H1 (cell line): ENCODE measurements around the gene GRIP2. TPM values are rescaled to one million over a fixed set of nuclear protein-coding genes. Genes with fewer than 3 reads are reported as not detected.

ENCODE experiments used
- ASH2L ChIP-seq: fragments of 200-600, 300-600 bp; sonication (generic); IDR thresholded peaks from one replicate; pipeline ENCODE4 v1.7.1; 2017; ENCODE audit warnings: low read length
- CTCF ChIP-seq, 3 experiments: IDR thresholded peaks; 1 replicate in 2 of 3; 2 replicates in 1 of 3; pipeline versions ENCODE4 v1.5.1 to v1.6.1; 2011; ENCODE audit warnings: low read length in 3 of 3, mild to moderate bottlenecking in 3 of 3, inconsistent platforms in 2 of 3, low read depth in 1 of 3, moderate library complexity in 1 of 3; ENCODE audit not compliant: insufficient read depth in 1 of 3; ENCODE audit errors: control extremely low read depth in 1 of 3
- EGR1 ChIP-seq: IDR thresholded peaks from 2 replicates; pipeline ENCODE4 v1.6.1; 2011; ENCODE audit warnings: low read depth, low read length, borderline replicate concordance
- EZH2 ChIP-seq: fragments of 200-600 bp; sonication (generic); IDR thresholded peaks from 2 replicates; pipeline ENCODE4 v1.7.1; 2012; ENCODE audit warnings: low read depth, mild to moderate bottlenecking, moderate library complexity, low read length, inconsistent platforms; ENCODE audit not compliant: severe bottlenecking
- NRF1 ChIP-seq: IDR thresholded peaks from 2 replicates; pipeline ENCODE4 v1.6.1; 2011; ENCODE audit warnings: mild to moderate bottlenecking, low read depth, low read length, improper control_type of control experiment
- SAP30 ChIP-seq: fragments of 300-600 bp; sonication (generic); IDR thresholded peaks from 2 replicates; pipeline ENCODE4 v1.7.1; 2012; ENCODE audit warnings: low read length, moderate library complexity, mild to moderate bottlenecking, inconsistent platforms; ENCODE audit not compliant: insufficient read depth, insufficient replicate concordance
- YY1 ChIP-seq: IDR thresholded peaks from 2 replicates; pipeline ENCODE4 v1.6.1; 2011; ENCODE audit warnings: low read depth, mild to moderate bottlenecking, low read length
- polyA plus RNA-seq, 7 experiments: library from polyadenylated mRNA; depleted of rRNA in 3 of 7; stranded (reverse) in 5 of 7; unstranded in 2 of 7; fragments of >200 nt in 5 of 7; fragments of 200-250 nt in 2 of 7; gene quantifications; 1 replicate in 5 of 7; 2 replicates in 1 of 7; 4 replicates in 1 of 7; pipeline versions ENCODE4 v1.2.1 to v1.2.3, GENCODE V29; 2011 to 2013; ENCODE audit warnings: missing spikeins in 2 of 7, mixed read lengths in 2 of 7
- total RNA-seq: library from RNA; stranded (reverse); fragmentation: NEBNext Ultra II Directional; extraction: Animal tissue kit (Norgen Biotek cat#: 25700); gene quantifications from 2 replicates; pipeline ENCODE4 v1.2.1, GENCODE V29; 2021

GRIP2 gene
- total and polyA plus RNA-seq, 2 of the 8 experiments (the other 6 are each of a cell fraction or from before 2014, with no cell fraction given): 2.5 to 6.4 TPM

DNA sequence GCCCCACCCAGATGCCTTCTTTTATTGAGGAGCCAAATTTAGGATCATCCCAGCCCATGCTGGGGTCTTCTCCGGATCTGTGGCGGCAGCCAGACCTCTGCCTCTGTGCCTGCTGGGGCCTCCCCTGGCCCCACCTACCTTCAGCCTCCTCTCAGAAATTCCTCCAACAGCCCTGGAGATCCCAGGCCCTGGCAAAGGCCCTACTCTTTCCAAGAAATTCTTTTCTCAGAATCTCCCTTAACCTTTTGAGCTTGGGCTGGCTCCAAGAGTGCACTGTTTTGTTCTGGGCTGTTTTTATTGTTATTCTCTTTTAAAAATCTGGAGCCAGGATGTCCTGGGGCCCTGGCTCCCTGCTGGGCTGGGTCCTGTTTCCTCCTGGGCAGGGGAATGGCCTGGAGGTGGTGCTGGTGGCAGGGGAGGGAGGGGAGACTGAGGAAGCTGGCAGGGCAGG is 57.8 kb downstream of the GRIP2 start (continued):
- TF ChIP-seq CTCF (IDR thresholded peaks at IDR 0.05; ENCODE audit: control extremely low read depth in 1 of 3, insufficient read depth in 1 of 3, low read depth in 1 of 3, low read length in 3 of 3): no peak
- no peak for TF ChIP-seq EZH2
- no peak for TF ChIP-seq ASH2L
- no peak for TF ChIP-seq NRF1
- no peak for TF ChIP-seq EGR1
- TF ChIP-seq YY1: no peak
- TF ChIP-seq SAP30: no peak
